Peyer's patch (tissue), 4 donors: ENCODE results near the gene FXYD3.

Experiments
- POLR2A ChIP-seq, 2 donors: fragments of 450-650 bp; IDR thresholded peaks; one replicate each; pipeline ENCODE4 v1.5.1; 2017; ENCODE audit warnings: antibody characterized with exemption in 2 of 2, mild to moderate bottlenecking in 2 of 2, moderate library complexity in 2 of 2
- TF ChIP-seq, protein P1 (sequence below), 6 experiments: fragments of 450-650 bp in 4 of 6; fragments of 200-600 bp in 2 of 6; sonication (generic) in 1 of 6; IDR thresholded peaks; one replicate each; pipeline ENCODE4 v1.5.1; 2017 to 2019; ENCODE audit warnings: antibody characterized with exemption in 6 of 6, mild to moderate bottlenecking in 3 of 6, moderate library complexity in 1 of 6

DNA sequence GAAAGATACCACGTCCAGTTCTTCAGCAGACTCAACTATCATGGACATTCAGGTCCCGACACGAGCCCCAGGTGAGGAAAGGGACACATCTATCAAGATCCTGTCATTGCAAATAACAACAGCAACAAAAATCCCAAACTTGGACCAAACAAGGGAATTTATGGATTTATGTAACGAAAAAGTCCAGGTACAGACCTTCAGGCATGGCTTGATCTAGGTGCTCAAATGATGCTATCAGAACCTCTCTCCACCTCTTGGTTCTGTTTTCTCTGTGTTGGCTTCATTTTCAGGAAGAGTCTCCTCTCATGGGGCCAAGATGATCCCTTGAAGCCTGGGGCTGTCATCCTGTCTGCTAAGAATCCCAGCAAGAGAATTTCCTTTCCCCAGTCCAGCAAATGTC, 41.8 kb downstream of the FXYD3 start:
- TF ChIP-seq, protein P1, sequence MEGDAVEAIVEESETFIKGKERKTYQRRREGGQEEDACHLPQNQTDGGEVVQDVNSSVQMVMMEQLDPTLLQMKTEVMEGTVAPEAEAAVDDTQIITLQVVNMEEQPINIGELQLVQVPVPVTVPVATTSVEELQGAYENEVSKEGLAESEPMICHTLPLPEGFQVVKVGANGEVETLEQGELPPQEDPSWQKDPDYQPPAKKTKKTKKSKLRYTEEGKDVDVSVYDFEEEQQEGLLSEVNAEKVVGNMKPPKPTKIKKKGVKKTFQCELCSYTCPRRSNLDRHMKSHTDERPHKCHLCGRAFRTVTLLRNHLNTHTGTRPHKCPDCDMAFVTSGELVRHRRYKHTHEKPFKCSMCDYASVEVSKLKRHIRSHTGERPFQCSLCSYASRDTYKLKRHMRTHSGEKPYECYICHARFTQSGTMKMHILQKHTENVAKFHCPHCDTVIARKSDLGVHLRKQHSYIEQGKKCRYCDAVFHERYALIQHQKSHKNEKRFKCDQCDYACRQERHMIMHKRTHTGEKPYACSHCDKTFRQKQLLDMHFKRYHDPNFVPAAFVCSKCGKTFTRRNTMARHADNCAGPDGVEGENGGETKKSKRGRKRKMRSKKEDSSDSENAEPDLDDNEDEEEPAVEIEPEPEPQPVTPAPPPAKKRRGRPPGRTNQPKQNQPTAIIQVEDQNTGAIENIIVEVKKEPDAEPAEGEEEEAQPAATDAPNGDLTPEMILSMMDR (IDR thresholded peaks at IDR 0.05), result no peak
- TF ChIP-seq POLR2A (IDR thresholded peaks at IDR 0.05), result no peak
